Stimulated activated CD8-positive, alpha-beta memory T cell treated with anti-CD3 and anti-CD28 coated beads, Interleukin-15, amount 100 ng/mL, for 48 hours (primary cell): ENCODE results near the gene BCAS1.
A peak's percentile ranks its signal among the peaks of the same experiment; 100 is the strongest.

Source experiments
- DNase-seq, 2 donors: peaks; one replicate each; pipeline ENCODE4 v3.0.0-alpha.2; 2020; ENCODE audit warnings: low read depth in 2 of 2

The BCAS1 gene

GRCh38 chr20:53961527-53961926 is 108.9 kb downstream of the BCAS1 start:
- no peak for DNase-seq

- DNase-seq = no peak
Measured at GRCh38 chr20:53960579-53961272, 109.7 kb downstream of the BCAS1 start.

DNA sequence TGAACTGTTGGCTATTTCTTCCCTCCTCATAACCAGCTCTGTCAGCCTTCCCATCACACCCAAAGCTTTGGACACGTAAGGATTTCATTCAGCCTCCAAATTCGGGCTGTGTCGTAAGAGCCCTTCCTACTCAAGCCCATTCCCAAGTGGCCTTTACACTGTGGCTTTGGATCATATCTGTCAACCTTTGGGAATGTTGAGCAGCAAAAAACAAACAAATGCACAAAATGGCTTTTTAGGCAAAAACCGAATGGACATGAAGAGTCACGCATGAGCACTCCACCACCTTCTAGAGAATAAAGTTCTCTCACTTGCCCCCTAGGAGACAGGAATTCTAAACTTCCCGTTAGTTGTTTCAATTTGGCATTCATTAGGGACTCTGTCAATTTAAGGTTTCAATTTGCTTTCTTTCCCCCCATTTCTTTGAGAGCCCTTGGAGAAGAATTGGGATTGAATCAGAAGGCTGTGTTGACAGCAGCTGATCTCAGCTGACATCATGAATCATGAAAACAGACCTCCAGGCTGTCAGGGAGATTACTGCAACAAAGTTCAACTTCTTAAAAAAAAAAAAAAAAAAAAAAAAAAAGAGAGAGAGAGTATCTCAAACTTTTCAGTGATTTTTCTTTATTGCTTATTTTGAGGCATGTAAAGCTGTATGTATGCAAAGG is 110.3 kb downstream of the BCAS1 start:
- DNase-seq = no peak

- no peak for DNase-seq
Measured at GRCh38 chr20:53958260-53958659, 112.1 kb downstream of the BCAS1 start.

DNA sequence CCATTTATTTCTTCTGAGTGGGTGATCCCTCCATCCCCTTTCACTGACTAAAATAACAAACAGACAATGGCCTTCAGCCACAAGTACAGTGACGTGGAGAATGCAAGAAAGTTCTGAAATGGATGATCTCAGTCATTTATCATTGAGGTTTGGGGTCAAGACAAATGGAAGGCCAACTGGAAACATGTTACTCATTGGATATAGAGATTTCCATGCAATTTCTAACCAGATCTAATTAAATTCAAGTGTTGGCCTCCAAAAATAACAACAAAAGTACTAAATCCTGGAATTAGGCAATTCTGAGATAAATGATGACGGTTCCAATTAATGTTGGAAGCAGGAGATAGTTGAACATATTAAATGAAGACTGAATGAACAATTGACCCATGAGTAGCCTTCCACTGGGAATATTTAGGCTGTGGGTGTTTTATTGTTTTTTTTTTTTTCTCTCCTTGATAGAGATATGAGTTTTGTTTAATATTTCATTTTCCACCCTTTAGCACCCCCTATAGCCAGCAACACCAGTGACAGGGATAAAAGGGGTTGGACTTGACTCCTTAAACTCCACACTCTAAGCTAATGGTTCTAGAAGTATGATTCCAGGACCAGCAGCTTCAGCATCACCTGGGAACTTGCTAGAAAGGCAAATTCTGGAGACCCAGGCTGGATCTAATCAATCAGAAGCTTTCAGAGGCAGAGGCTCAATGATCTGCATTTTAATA is 112.8 kb downstream of the BCAS1 start:
- no peak for DNase-seq

DNA sequence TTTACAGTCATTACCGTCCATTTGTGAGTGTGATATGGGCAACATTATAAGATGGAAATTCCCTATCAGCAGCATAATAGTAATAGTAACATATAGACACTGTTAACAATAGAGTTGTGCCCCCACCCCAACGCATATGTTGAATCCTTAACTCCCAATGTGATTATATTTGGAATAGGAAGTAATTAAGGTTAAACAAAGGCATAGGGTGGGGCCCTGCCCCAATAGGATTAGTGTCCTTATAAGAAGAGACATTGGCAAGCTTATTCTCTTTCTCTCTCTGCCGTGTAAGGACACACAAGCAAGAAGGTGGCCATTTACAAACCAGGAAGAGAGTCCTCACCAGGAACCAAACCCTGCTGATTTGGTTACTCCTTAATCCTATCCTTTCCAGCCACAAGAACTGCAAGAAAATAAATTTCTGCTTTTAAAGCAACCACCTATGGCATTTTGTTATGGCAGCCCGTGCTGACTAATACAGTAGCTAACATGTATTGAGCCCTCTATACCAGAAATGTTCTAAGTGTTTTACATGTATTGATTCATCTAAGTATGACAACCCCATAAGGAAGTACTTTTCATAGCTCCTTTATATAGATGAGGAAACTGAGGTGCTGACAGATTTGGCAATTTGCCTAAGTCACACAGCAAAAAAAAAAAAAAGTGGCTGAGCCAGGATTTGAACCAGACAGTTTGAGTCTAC is 114.2 kb downstream of the BCAS1 start:
- no peak for DNase-seq

- DNase-seq = no peak
Measured at GRCh38 chr20:53954723-53955658, 115.4 kb downstream of the BCAS1 start.

GRCh38 chr20:53952528-53953096 is 117.8 kb downstream of the BCAS1 start:
- DNase-seq = no peak

GRCh38 chr20:53950578-53950977 is 119.8 kb downstream of the BCAS1 start:
- DNase-seq = no peak

DNA sequence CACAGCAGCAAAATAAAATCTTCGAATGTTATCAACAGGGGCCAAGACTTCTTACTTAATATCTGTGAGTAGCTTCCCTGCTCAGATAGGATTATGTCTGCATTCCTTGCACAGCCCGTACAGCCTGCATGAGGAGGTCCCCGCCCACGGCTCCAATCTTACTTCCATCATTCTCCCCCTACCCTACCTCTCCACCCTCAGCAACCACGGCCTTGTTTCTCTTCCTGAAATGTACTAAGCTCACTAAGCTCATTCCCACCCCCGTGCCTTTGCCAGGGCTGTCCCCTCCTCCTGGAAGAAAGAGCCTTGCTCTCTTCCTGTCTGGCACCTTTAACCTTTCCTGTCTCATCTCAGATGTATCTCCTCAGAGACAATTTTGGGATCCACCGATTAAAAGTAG is 120.4 kb downstream of the BCAS1 start:
- DNase-seq = no peak

DNA sequence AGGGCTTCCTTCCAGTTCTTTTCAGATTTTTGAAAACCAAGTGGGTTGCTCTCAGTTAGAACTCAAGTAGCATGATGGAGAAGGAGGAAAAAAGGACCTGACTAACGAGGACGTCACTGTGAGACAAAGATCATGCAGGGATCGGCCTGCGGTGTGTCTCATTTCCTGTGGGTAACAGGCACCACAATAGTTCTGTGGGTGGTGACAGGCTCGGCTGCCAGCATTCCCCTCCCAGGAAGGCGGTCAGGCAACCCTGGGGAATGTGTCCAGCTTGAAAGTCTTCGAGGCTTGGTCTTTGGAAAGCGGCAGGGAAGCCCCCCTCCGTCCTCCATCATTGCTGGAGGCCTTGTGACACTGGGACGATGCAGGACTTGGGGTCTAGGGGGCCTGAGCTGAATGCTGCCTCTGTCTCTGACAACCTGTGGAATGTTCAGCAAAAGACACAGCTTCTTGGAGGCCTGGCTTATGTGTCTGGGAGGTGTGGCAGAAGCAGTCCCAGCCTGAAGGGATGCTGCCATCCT is 121.0 kb downstream of the BCAS1 start:
- peak; percentile 57 to 65 for DNase-seq

- no peak for DNase-seq
Measured at GRCh38 chr20:53948383-53949318, 121.7 kb downstream of the BCAS1 start.

DNA sequence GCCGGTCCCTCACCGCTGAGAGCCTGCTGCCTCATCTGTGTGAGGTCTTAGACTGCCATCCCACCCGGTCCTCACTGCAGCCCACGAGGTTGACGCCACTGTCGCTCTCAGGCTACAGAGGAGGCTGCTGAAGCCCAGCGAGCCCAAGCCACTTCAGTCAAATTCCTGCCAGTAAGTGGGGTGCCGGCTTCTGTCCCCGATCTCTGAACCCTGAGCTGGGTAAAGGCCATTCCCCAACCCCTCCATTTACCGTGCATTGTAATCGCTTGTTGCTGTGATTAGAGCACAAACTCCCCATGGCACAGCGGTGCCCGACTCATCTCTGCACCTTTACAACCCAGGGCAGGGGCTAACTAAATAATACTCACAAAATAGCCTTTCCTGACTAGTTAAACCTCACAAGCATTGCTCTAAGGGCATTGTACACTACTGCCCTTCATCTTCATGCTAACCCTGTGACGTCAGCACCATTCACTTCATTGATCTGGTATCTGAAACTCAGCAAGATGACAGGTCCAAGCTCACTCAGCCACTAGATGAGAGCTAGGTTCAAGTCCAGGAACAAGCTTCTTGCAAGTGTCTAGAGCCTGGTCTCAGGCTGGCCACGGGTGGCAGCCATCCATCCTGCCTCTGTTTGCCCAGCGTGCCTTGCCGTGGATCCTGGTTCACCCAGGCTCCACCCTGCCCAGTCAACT is 122.7 kb downstream of the BCAS1 start:
- DNase-seq = no peak

GRCh38 chr20:53946106-53946505 is 124.3 kb downstream of the BCAS1 start:
- DNase-seq = no peak

DNA sequence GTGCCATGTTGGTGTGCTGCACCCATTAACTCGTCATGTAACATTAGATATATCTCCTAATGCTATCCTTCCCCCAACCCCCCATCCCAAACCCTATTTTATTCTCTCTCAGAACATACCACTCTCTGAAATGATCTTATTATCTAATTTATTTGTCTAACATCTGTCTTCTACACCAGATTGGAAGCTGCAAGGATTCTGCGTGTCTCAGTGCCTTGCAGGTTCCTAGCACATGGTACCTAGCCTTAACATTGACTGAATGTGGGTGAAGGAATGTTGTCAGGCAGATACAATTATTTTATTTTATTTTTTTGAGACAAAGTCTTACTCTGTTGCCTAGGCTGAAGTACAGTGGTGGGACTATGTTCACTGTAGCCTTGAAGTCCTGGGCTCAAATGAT is 124.9 kb downstream of the BCAS1 start:
- DNase-seq = no peak

DNA sequence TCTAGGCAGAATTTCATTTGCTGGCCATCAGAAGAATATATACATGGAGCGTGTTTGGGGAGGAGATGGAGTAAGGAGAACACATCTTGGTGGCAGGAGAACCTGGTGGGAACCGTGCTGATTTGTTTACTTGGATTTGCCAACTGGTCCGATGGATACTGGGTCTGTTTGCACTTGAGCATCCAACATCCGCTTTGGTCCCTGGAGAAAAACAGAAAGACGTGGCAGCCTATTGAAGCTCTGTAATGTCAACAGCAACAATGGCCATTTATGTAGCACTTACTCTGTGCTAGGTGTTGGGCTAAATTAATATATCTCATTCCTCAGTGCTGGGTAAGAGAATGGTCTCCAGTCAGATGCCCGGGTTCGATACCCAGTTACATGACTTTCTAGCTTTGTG is 125.6 kb downstream of the BCAS1 start:
- DNase-seq = no peak

DNA sequence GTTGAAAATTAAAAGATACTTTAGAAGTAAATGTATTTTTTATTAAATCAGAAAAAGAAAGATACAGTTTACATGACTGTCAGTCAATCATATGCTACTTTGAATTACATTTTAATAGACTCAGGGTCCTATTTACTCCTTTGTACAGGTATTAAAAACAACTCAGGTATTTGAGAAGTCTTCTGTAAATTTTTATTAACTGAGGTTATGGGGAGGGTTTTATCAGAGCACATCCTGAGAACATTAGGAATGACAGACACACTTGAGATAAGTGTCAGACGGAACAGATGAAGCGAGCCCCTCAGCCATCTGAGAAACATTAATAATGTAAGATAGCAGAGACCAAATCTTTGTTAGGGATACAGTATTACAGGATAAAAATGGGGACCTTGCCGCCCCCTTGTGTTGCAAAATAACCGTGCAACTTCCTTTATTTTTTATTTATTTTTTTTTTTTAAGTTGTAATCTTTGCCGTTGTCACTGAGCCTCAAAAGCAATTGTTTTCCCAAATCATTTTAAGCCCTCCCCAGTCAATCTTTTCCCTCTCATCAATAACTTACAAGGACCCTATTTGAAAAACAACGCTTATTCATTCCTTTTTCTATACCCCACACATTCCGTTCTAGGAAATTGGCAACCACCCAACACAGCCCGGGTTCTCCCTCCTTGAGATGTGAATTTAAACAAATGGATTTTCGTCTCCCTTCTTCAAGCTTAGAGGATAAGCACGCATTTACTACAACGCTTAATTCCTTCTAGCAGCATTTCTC is 126.7 kb downstream of the BCAS1 start:
- DNase-seq = no peak

GRCh38 chr20:53942973-53943372 is 127.4 kb downstream of the BCAS1 start:
- no peak for DNase-seq
